Measurements from ENCODE around the gene CDK17.
"Not testable (repeated sequence)": the region's sequence is repeated elsewhere in the genome, so short reads cannot be mapped to it uniquely, and the experiment has no call there.

The CDK17 gene

GRCh38 chr12:96327889-96328288, 72.3 kb downstream of the CDK17 start:
- no peaks in the 10 kb centered on the region for H3K4me1 ChIP-seq (ENCODE audit: insufficient read depth, insufficient read length)
- no peak for TF ChIP-seq ZNF274 (IDR thresholded peaks at IDR 0.05; ENCODE audit: low read depth, low read length)
- no peak for TF ChIP-seq SUZ12 (IDR thresholded peaks at IDR 0.05; ENCODE audit: extremely low read depth, insufficient read depth, insufficient read length)
- TF ChIP-seq YY1 (IDR thresholded peaks at IDR 0.05; ENCODE audit: insufficient read depth, insufficient read length), result no peak
- DNase-seq (ENCODE audit: low read depth, low spot score), result no peak

DNA sequence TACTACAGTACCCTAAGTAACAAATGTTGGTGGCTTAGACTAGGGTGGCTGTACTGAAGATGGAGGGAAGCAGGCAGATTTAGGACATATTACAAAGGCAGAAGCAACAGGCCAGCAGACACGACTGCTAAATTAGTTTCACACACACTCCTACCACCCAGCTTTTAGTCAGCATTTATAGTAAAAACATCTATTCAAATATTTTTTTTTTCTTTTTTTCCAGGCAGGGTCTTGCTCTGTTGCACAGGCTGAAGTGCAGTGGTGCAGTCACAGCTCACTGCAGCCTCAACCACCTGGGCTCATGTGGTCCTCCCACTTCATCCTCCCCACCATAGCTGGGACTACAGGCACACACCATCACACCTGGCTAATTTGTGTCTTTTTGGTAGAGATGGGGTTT, 72.9 kb downstream of the CDK17 start:
- TF ChIP-seq ZNF274 (IDR thresholded peaks at IDR 0.05; ENCODE audit: low read depth, low read length), result no peak
- no peak for TF ChIP-seq YY1 (IDR thresholded peaks at IDR 0.05; ENCODE audit: insufficient read depth, insufficient read length)
- no peak for TF ChIP-seq SUZ12 (IDR thresholded peaks at IDR 0.05; ENCODE audit: extremely low read depth, insufficient read depth, insufficient read length)
- no peaks in the 10 kb centered on the region for H3K4me1 ChIP-seq (ENCODE audit: insufficient read depth, insufficient read length)
- H3K36me3 ChIP-seq (ENCODE audit: insufficient read depth, insufficient read length, low read length), result peaks cover 19% of the 10 kb centered on the region
- H3K9ac ChIP-seq (ENCODE audit: insufficient read length, low read depth), result no peak overlapping the region
- H3K27me3 ChIP-seq (ENCODE audit: insufficient read depth, insufficient read length), result no peaks in the 10 kb centered on the region
- H3K4me3 ChIP-seq (ENCODE audit: insufficient read length, low read depth), result no peak overlapping the region
- DNase-seq (ENCODE audit: low read depth, low spot score), result no peak
- H3K9me3 ChIP-seq (ENCODE audit: insufficient read depth, low read length), result 0 out of 2 replicates have a peak, but pooled peaks cover 2% of the 10 kb centered on the region

More at GRCh38 chr12:96327889-96328288, 72.3 kb downstream of the CDK17 start:
- H3K27me3 ChIP-seq (ENCODE audit: insufficient read depth, insufficient read length), result no peaks in the 10 kb centered on the region
- H3K9me3 ChIP-seq (ENCODE audit: insufficient read depth, low read length), result no peaks in the 10 kb centered on the region
- H3K4me3 ChIP-seq (ENCODE audit: insufficient read length, low read depth), result no peak overlapping the region
- peaks cover 13% of the 10 kb centered on the region for H3K36me3 ChIP-seq (ENCODE audit: insufficient read depth, insufficient read length, low read length)
- no peak overlapping the region for H3K9ac ChIP-seq (ENCODE audit: insufficient read length, low read depth)

DNA sequence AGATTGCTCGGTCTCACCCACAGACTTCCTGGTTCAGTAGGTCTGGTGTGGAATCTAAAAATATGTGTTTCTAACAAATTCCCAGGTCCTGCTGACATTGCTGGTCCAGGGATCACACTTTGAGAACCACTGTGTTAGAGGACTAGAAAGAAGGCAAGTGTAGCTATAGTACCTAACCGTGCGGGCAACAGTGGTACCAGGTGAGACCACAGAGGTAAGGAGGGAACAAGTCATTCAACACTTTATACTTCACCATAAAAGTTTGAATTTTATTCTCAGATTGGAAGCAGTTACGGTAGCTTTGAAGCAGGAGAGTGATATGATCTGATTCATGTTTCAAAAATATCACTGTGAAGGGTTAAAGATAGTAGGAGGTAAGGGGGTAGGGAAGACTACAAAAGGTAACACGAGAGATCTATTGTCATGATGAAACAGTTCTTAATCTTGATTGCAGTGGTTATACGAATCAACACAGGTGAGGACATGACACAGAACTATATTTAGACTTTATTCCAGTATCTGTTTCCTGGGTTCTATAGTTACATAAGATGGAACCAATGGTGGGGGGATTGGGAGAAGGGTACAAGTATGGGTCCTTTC, 73.5 kb downstream of the CDK17 start:
- Histone ChIP-seq H3K4me1 (ENCODE audit: insufficient read depth, insufficient read length) (no peaks in the 10 kb centered on the region), H3K4me3 (ENCODE audit: insufficient read length, low read depth) (no peak overlapping the region), H3K9me3 (ENCODE audit: insufficient read depth, low read length) (peaks cover 8% of the 10 kb centered on the region; the same call in 1 of the 2 replicates), H3K36me3 (ENCODE audit: insufficient read depth, insufficient read length, low read length) (peaks cover 23% of the 10 kb centered on the region), H3K9ac (ENCODE audit: insufficient read length, low read depth) (no peak overlapping the region), H3K27me3 (ENCODE audit: insufficient read depth, insufficient read length) (no peaks in the 10 kb centered on the region)
- TF ChIP-seq YY1 (IDR thresholded peaks at IDR 0.05; ENCODE audit: insufficient read depth, insufficient read length) (no peak), ZNF274 (IDR thresholded peaks at IDR 0.05; ENCODE audit: low read depth, low read length) (no peak), SUZ12 (IDR thresholded peaks at IDR 0.05; ENCODE audit: extremely low read depth, insufficient read depth, insufficient read length) (no peak)
- no peak for DNase-seq (ENCODE audit: low read depth, low spot score)

- Histone ChIP-seq H3K9ac (ENCODE audit: insufficient read length, low read depth) (no peak overlapping the region), H3K4me3 (ENCODE audit: insufficient read length, low read depth) (no peak overlapping the region), H3K27me3 (ENCODE audit: insufficient read depth, insufficient read length) (no peaks in the 10 kb centered on the region), H3K36me3 (ENCODE audit: insufficient read depth, insufficient read length, low read length) (peaks cover 19% of the 10 kb centered on the region), H3K9me3 (ENCODE audit: insufficient read depth, low read length) (peaks cover 8% of the 10 kb centered on the region; the same call in 1 of the 2 replicates), H3K4me1 (ENCODE audit: insufficient read depth, insufficient read length) (no peaks in the 10 kb centered on the region)
- no peak for TF ChIP-seq YY1 (IDR thresholded peaks at IDR 0.05; ENCODE audit: insufficient read depth, insufficient read length)
- TF ChIP-seq SUZ12 (IDR thresholded peaks at IDR 0.05; ENCODE audit: extremely low read depth, insufficient read depth, insufficient read length), result no peak
- TF ChIP-seq ZNF274 (IDR thresholded peaks at IDR 0.05; ENCODE audit: low read depth, low read length), result no peak
- no peak for DNase-seq (ENCODE audit: low read depth, low spot score)
Measured at GRCh38 chr12:96323906-96324305, 76.3 kb downstream of the CDK17 start.

- peaks cover 19% of the 10 kb centered on the region for H3K36me3 ChIP-seq (ENCODE audit: insufficient read depth, insufficient read length, low read length)
Measured at GRCh38 chr12:96322720-96323119, 77.5 kb downstream of the CDK17 start.

GRCh38 chr12:96321941-96322340, 78.3 kb downstream of the CDK17 start:
- DNase-seq (ENCODE audit: low read depth, low spot score), result no peak
- no peak overlapping the region for H3K4me3 ChIP-seq (ENCODE audit: insufficient read length, low read depth)
- H3K36me3 ChIP-seq (ENCODE audit: insufficient read depth, insufficient read length, low read length), result peaks cover 19% of the 10 kb centered on the region
- no peaks in the 10 kb centered on the region for H3K4me1 ChIP-seq (ENCODE audit: insufficient read depth, insufficient read length)
- H3K9me3 ChIP-seq (ENCODE audit: insufficient read depth, low read length), result peaks cover 8% of the 10 kb centered on the region; the same call in 1 of the 2 replicates
- H3K9ac ChIP-seq (ENCODE audit: insufficient read length, low read depth), result no peak overlapping the region
- TF ChIP-seq SUZ12 (IDR thresholded peaks at IDR 0.05; ENCODE audit: extremely low read depth, insufficient read depth, insufficient read length), result no peak
- TF ChIP-seq YY1 (IDR thresholded peaks at IDR 0.05; ENCODE audit: insufficient read depth, insufficient read length), result no peak
- TF ChIP-seq ZNF274 (IDR thresholded peaks at IDR 0.05; ENCODE audit: low read depth, low read length), result no peak
- no peaks in the 10 kb centered on the region for H3K27me3 ChIP-seq (ENCODE audit: insufficient read depth, insufficient read length)

More at GRCh38 chr12:96322720-96323119, 77.5 kb downstream of the CDK17 start:
- peaks cover 8% of the 10 kb centered on the region; the same call in 1 of the 2 replicates for H3K9me3 ChIP-seq (ENCODE audit: insufficient read depth, low read length)
- TF ChIP-seq ZNF274 (IDR thresholded peaks at IDR 0.05; ENCODE audit: low read depth, low read length) (no peak), YY1 (IDR thresholded peaks at IDR 0.05; ENCODE audit: insufficient read depth, insufficient read length) (no peak), SUZ12 (IDR thresholded peaks at IDR 0.05; ENCODE audit: extremely low read depth, insufficient read depth, insufficient read length) (no peak)
- H3K4me3 ChIP-seq (ENCODE audit: insufficient read length, low read depth), result no peak overlapping the region
- no peaks in the 10 kb centered on the region for H3K27me3 ChIP-seq (ENCODE audit: insufficient read depth, insufficient read length)
- DNase-seq (ENCODE audit: low read depth, low spot score), result no peak
- H3K4me1 ChIP-seq (ENCODE audit: insufficient read depth, insufficient read length), result no peaks in the 10 kb centered on the region
- H3K9ac ChIP-seq (ENCODE audit: insufficient read length, low read depth), result no peak overlapping the region

DNA sequence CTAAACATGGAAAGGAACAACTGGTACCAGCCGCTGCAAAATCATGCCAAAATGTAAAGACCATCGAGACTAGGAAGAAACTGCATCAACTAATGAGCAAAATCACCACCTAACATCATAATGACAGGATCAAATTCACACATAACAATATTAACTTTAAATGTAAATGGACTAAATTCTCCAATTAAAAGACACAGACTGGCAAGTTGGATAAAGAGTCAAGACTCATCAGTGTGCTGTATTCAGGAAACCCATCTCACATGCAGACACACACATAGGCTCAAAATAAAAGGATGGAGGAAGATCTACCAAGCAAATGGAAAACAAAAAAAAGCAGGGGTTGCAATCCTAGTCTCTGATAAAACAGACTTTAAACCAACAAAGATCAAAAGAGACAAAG, 82.4 kb downstream of the CDK17 start:
- H3K27me3 ChIP-seq (ENCODE audit: insufficient read depth, insufficient read length); H3K4me1 ChIP-seq (ENCODE audit: insufficient read depth, insufficient read length); H3K36me3 ChIP-seq (ENCODE audit: insufficient read depth, insufficient read length, low read length); H3K9ac ChIP-seq (ENCODE audit: insufficient read length, low read depth); DNase-seq (ENCODE audit: low read depth, low spot score); H3K4me3 ChIP-seq (ENCODE audit: insufficient read length, low read depth): not testable (repeated sequence)
- peaks cover 14% of the 10 kb centered on the region for H3K9me3 ChIP-seq (ENCODE audit: insufficient read depth, low read length)

DNA sequence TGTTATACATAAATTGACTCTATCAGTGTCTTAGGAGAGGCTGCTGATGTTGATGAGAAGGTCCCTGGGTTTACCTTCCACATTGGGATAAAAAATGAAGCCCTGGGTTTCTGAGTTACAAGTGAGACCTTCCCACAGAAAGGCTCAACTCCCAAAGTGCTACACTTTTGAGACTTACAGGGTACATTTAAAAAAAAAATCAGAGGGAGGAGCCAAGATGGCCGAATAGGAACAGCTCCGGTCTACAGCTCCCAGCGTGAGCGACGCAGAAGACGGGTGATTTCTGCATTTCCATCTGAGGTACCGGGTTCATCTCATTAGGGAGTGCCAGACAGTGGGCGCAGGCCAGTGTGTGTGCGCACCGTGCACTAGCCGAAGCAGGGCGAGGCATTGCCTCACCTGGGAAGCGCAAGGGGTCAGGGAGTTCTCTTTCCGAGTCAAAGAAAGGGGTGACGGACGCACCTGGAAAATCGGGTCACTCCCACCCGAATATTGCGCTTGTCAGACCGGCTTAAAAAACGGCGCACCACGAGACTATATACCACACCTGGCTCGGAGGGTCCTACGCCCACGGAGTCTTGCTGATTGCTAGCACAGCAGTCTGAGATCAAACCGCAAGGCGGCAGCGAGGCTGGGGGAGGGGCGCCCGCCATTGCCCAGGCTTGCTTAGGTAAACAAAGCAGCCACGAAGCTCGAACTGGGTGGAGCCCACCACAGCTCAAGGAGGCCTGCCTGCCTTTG, 84.3 kb downstream of the CDK17 start:
- peak overlapping the region; percentile 29 for H3K4me3 ChIP-seq (ENCODE audit: insufficient read length, low read depth)
- not testable (repeated sequence) for H3K4me1 ChIP-seq (ENCODE audit: insufficient read depth, insufficient read length); H3K27me3 ChIP-seq (ENCODE audit: insufficient read depth, insufficient read length); H3K9ac ChIP-seq (ENCODE audit: insufficient read length, low read depth); H3K9me3 ChIP-seq (ENCODE audit: insufficient read depth, low read length); H3K36me3 ChIP-seq (ENCODE audit: insufficient read depth, insufficient read length, low read length)
- peak; percentile 8 for DNase-seq (ENCODE audit: low read depth, low spot score)

Measured in NT2/D1 (cell line).